ENCODE data around the gene GDPD3. TPM values are rescaled to one million over a fixed set of nuclear protein-coding genes. Genes with fewer than 3 reads are reported as not detected.
A peak's percentile ranks its signal among the peaks of the same experiment; 100 is the strongest.

GDPD3 gene
- total RNA-seq, 2 experiments from 2014 or later, result 5.2 to 6.4 TPM

DNA sequence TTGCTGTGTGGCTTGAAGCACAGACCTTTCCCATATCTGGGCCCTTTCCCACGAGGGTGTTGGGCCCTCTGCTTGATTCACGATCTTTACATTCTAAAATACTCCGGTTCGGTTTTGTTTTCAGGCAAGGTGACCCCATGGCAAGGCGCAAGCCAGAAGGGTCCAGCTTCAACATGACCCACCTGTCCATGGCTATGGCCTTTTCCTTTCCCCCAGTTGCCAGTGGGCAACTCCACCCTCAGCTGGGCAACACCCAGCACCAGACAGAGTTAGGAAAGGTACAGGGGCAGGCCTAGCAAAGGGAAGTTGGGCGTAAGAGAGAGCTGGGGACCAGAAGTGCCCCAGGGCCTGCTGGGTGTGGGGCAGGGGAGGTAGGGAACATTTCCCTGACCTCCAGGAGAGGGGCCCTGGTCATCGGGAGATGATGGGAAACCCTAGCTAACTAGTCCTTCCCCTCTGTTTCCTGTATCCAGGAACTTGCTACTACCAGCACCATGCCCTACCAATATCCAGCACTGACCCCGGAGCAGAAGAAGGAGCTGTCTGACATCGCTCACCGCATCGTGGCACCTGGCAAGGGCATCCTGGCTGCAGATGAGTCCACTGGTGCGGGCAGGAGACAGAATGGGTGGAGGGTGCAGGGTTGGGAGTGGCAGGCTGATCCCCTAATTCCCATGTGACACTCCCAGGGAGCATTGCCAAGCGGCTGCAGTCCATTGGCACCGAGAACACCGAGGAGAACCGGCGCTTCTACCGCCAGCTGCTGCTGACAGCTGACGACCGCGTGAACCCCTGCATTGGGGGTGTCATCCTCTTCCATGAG, 46.4 kb downstream of the GDPD3 start:
- Mint-ChIP-seq H3K27me3 (no peaks in the 10 kb centered on the region), H3K9me3 (no peaks in the 10 kb centered on the region), H3K4me1 (ENCODE audit: low read depth) (peaks cover 43% of the 10 kb centered on the region), H3K27ac (peak overlapping the region; percentile 96), H3K36me3 (ENCODE audit: low read depth) (peaks cover 76% of the 10 kb centered on the region), H3K4me3 (peak overlapping the region; percentile 100)
- H3K4me1 ChIP-seq (ENCODE audit: insufficient read depth, low read length), result peaks cover 64% of the 10 kb centered on the region
- H3K36me3 ChIP-seq (ENCODE audit: insufficient read depth, low read length), result peaks cover 53% of the 10 kb centered on the region
- DNase-seq (no peak), ATAC-seq (ENCODE audit: poor library complexity) (no peak)
- ChIA-PET CTCF (interaction anchor here (0.6 to 5.0 kb wide), 4 partner anchors 12 to 304 kb away, joined by 3 to 26 read pairs (median 5); partner anchors contain the start of genes TBC1D10B and TBX6), POLR2A (interaction anchor here (0.5 to 7.2 kb wide), 13 partner anchors 9 to 681 kb away, joined by 3 to 118 read pairs (median 16); partner anchors contain the start of genes CORO1A, PHKG2, PPP4C and TBC1D10B)
- H3K27ac ChIP-seq (ENCODE audit: low read depth in 1 of 2, low read length in 2 of 2), result peak overlapping the region; percentile 87 to 92
- peak overlapping the region; percentile 100 for H3K4me3 ChIP-seq (ENCODE audit: low read length)
- H3K27me3 ChIP-seq (ENCODE audit: control insufficient read depth in 1 of 2, insufficient read depth in 2 of 2, low read length in 2 of 2), result no peaks in the 10 kb centered on the region
- H3K9me3 ChIP-seq (ENCODE audit: control insufficient read depth in 1 of 2, insufficient read depth in 1 of 2, low read length in 2 of 2), result peaks cover 0 to 4% of the 10 kb centered on the region in 2 experiments
- TF ChIP-seq, protein P1, sequence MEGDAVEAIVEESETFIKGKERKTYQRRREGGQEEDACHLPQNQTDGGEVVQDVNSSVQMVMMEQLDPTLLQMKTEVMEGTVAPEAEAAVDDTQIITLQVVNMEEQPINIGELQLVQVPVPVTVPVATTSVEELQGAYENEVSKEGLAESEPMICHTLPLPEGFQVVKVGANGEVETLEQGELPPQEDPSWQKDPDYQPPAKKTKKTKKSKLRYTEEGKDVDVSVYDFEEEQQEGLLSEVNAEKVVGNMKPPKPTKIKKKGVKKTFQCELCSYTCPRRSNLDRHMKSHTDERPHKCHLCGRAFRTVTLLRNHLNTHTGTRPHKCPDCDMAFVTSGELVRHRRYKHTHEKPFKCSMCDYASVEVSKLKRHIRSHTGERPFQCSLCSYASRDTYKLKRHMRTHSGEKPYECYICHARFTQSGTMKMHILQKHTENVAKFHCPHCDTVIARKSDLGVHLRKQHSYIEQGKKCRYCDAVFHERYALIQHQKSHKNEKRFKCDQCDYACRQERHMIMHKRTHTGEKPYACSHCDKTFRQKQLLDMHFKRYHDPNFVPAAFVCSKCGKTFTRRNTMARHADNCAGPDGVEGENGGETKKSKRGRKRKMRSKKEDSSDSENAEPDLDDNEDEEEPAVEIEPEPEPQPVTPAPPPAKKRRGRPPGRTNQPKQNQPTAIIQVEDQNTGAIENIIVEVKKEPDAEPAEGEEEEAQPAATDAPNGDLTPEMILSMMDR (IDR thresholded peaks at IDR 0.05), result no peak
- intact Hi-C loops (cut with DNase I, micrococcal nuclease), result loop anchor here (5.0 to 10.0 kb wide), 5 partner anchors 48 to 568 kb away; partner anchors contain the start of genes GDPD3 (in 1 of the 2), MAZ (in 1 of the 2) and ZNF771 (in 1 of the 2)

DNA sequence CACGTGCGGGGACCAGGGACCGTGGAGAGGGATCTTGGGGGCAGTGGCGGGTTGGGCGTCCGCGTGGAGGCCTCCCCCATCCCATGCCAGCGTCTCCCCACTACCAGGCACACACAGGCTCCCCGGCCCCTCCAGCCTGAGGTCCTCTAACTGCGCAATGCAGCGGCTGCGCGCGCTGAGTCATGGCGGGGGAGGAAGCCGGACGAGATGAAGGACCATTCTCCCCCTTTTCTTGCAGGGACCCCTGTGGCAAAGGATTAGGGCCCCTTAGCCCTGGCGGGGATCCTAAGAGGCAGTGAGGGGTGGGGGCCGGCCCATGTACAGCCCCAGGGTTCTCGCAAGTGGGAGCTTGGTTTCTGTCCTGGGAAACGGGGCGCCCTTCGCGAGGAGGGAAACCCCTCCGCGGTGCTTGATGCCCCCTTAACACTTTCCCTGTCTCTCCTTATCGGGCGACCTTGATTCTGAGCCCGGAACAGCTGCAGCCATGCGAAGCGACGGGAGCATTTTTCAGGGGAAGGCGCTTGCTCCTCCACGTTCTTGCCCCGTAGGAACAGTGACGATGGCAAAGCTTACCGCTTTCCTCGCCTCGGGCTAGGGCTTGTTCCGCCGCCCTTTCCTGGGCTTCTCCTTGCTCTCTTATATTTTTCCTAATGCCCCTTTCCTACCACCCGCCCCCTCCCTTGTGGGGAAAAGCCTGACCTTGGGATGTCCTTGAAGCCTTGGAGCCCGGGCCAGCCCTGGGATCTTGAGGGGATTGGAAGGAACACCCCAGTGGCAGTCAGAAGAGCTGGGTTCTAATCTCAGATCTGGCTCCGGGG, 47.2 kb downstream of the GDPD3 start:
- peaks cover 43% of the 10 kb centered on the region for H3K4me1 Mint-ChIP-seq (ENCODE audit: low read depth)
- H3K9me3 Mint-ChIP-seq, result no peaks in the 10 kb centered on the region
- DNase-seq, result peak in 8 of 14 experiments; percentile 18 to 65 (median 32)
- Histone ChIP-seq H3K27me3 (ENCODE audit: control insufficient read depth in 1 of 2, insufficient read depth in 2 of 2, low read length in 2 of 2) (no peaks in the 10 kb centered on the region), H3K9me3 (ENCODE audit: control insufficient read depth in 1 of 2, insufficient read depth in 1 of 2, low read length in 2 of 2) (peaks cover 0 to 4% of the 10 kb centered on the region in 2 experiments), H3K4me3 (ENCODE audit: low read length) (peak overlapping the region; percentile 100), H3K4me1 (ENCODE audit: insufficient read depth, low read length) (peaks cover 64% of the 10 kb centered on the region), H3K27ac (ENCODE audit: low read depth in 1 of 2, low read length in 2 of 2) (peak overlapping the region; percentile 87 to 92), H3K36me3 (ENCODE audit: insufficient read depth, low read length) (peaks cover 45% of the 10 kb centered on the region)
- no peaks in the 10 kb centered on the region for H3K27me3 Mint-ChIP-seq
- TF ChIP-seq, protein P1 (IDR thresholded peaks at IDR 0.05), result no peak
- peak overlapping the region; percentile 96 for H3K27ac Mint-ChIP-seq
- H3K36me3 Mint-ChIP-seq (ENCODE audit: low read depth), result peaks cover 68% of the 10 kb centered on the region
- POLR2A ChIA-PET, result interaction anchor here (0.5 to 7.2 kb wide), 43 partner anchors 9 to 1244 kb away, joined by 3 to 118 read pairs (median 4); partner anchors contain the start of genes ATXN2L, CD2BP2, CORO1A and DCTPP1
- intact Hi-C loops (cut with DNase I, micrococcal nuclease), result loop anchor here (1.0 to 10.0 kb wide), 8 partner anchors 9 to 569 kb away; partner anchors contain the start of genes GDPD3 (in 1 of the 2), MAPK3 (in 1 of the 2), MAZ (in 1 of the 2) and PPP4C (in 1 of the 2)
- H3K4me3 Mint-ChIP-seq, result peak overlapping the region; percentile 100
- CTCF ChIA-PET, result interaction anchor here (0.6 to 5.0 kb wide), 6 partner anchors 11 to 304 kb away, joined by 3 to 26 read pairs (median 4); partner anchors contain the start of genes KIF22, TBC1D10B and TBX6
- ATAC-seq (ENCODE audit: poor library complexity), result no peak

Measured in CD4-positive, alpha-beta T cell (primary cell).